Left kidney (tissue), 2 donors: ENCODE measurements around the gene SIN3A. TPM values are rescaled to one million over a fixed set of nuclear protein-coding genes. Genes with fewer than 3 reads are reported as not detected.
A peak's percentile ranks its signal among the peaks of the same experiment; 100 is the strongest.
"Not testable (repeated sequence)": the region's sequence is repeated elsewhere in the genome, so short reads cannot be mapped to it uniquely, and the experiment has no call there.

ENCODE experiments used
- DNase-seq: peaks from one replicate; pipeline ENCODE4 v3.0.0-alpha.2; 2013
- polyA plus RNA-seq: library from polyadenylated mRNA; unstranded; fragments of 120-200 nt; gene quantifications from one replicate; pipeline ENCODE4 v1.2.1, GENCODE V29; 2013; ENCODE audit not compliant: insufficient read length

Gene SIN3A
- polyA plus RNA-seq, 1 donor: 65.4 TPM

- no peak for DNase-seq
Observed at GRCh38 chr15:75451202-75451673, 252 bp downstream of the SIN3A start.

- peak; percentile 96 for DNase-seq
Observed at GRCh38 chr15:75450307-75451201, 936 bp downstream of the SIN3A start.

GRCh38 chr15:75449585-75450306, 1.7 kb downstream of the SIN3A start:
- no peak for DNase-seq

- DNase-seq: not testable (repeated sequence)
Observed at GRCh38 chr15:75448171-75448570, 3.3 kb downstream of the SIN3A start.

- DNase-seq: no peak
Observed at GRCh38 chr15:75446151-75446550, 5.3 kb downstream of the SIN3A start.

- DNase-seq: not testable (repeated sequence)
Observed at GRCh38 chr15:75445324-75445723, 6.2 kb downstream of the SIN3A start.

- DNase-seq: not testable (repeated sequence)
Observed at GRCh38 chr15:75443972-75444453, 7.5 kb downstream of the SIN3A start.

- no peak for DNase-seq
Observed at GRCh38 chr15:75437721-75438120, 13.8 kb downstream of the SIN3A start.

- DNase-seq: no peak
Observed at GRCh38 chr15:75436881-75437280, 14.6 kb downstream of the SIN3A start.

- no peak for DNase-seq
Observed at GRCh38 chr15:75431682-75432081, 19.8 kb downstream of the SIN3A start.

GRCh38 chr15:75431270-75431669, 20.2 kb downstream of the SIN3A start:
- no peak for DNase-seq

- DNase-seq: no peak
Observed at GRCh38 chr15:75430259-75430658, 21.2 kb downstream of the SIN3A start.

GRCh38 chr15:75428152-75428551, 23.3 kb downstream of the SIN3A start:
- DNase-seq: no peak

- no peak for DNase-seq
Observed at GRCh38 chr15:75425966-75426500, 25.5 kb downstream of the SIN3A start.

GRCh38 chr15:75422554-75422953, 28.9 kb downstream of the SIN3A start:
- DNase-seq: no peak

GRCh38 chr15:75420698-75421097, 30.8 kb downstream of the SIN3A start:
- DNase-seq: no peak

GRCh38 chr15:75416584-75416983, 34.9 kb downstream of the SIN3A start:
- DNase-seq: no peak

- no peak for DNase-seq
Observed at GRCh38 chr15:75410196-75410595, 41.3 kb downstream of the SIN3A start.

GRCh38 chr15:75407083-75407482, 44.4 kb downstream of the SIN3A start:
- no peak for DNase-seq

GRCh38 chr15:75403892-75404291, 47.6 kb downstream of the SIN3A start:
- no peak for DNase-seq

- DNase-seq: no peak
Observed at GRCh38 chr15:75397494-75397893, 54.0 kb downstream of the SIN3A start.

- no peak for DNase-seq
Observed at GRCh38 chr15:75389791-75390382, 61.6 kb downstream of the SIN3A start.
